ENCODE results near the gene BCAS3. TPM values are rescaled to one million over a fixed set of nuclear protein-coding genes. Genes with fewer than 3 reads are reported as not detected.
"Not testable (repeated sequence)": the region's sequence is repeated elsewhere in the genome, so short reads cannot be mapped to it uniquely, and the experiment has no call there.

The BCAS3 gene
- total RNA-seq, 1 experiment from 2014 or later = 11.4 TPM

GRCh38 chr17:61235001-61235826 lies 557.6 kb downstream of the BCAS3 start:
- H3K4me3 ChIP-seq (ENCODE audit: insufficient read depth, low read depth, low read length) = no peak overlapping the region
- H3K36me3 ChIP-seq (replicated peaks; ENCODE audit: control insufficient read depth, insufficient read depth, low read length) = no peaks in the 10 kb centered on the region
- no peak for DNase-seq
- no peaks in the 10 kb centered on the region for H3K27me3 ChIP-seq (ENCODE audit: control insufficient read depth, insufficient read depth, low read length)

GRCh38 chr17:61235827-61236197 lies 558.2 kb downstream of the BCAS3 start:
- DNase-seq = no peak
- Histone ChIP-seq H3K27me3 (ENCODE audit: control insufficient read depth, insufficient read depth, low read length) (no peaks in the 10 kb centered on the region), H3K36me3 (replicated peaks; ENCODE audit: control insufficient read depth, insufficient read depth, low read length) (no peaks in the 10 kb centered on the region), H3K4me3 (ENCODE audit: insufficient read depth, low read depth, low read length) (no peak overlapping the region)

GRCh38 chr17:61237275-61237674 lies 559.6 kb downstream of the BCAS3 start:
- Histone ChIP-seq H3K4me3 (ENCODE audit: insufficient read depth, low read depth, low read length) (no peak overlapping the region), H3K27me3 (ENCODE audit: control insufficient read depth, insufficient read depth, low read length) (no peaks in the 10 kb centered on the region), H3K36me3 (replicated peaks; ENCODE audit: control insufficient read depth, insufficient read depth, low read length) (no peaks in the 10 kb centered on the region)
- no peak for DNase-seq

- no peak for DNase-seq
Observed at GRCh38 chr17:61238455-61238933, 560.8 kb downstream of the BCAS3 start.

GRCh38 chr17:61239327-61239726 lies 561.7 kb downstream of the BCAS3 start:
- no peak overlapping the region for H3K4me3 ChIP-seq (ENCODE audit: insufficient read depth, low read depth, low read length)

More at GRCh38 chr17:61238455-61238933, 560.8 kb downstream of the BCAS3 start:
- H3K27me3 ChIP-seq (ENCODE audit: control insufficient read depth, insufficient read depth, low read length) = no peaks in the 10 kb centered on the region
- H3K36me3 ChIP-seq (replicated peaks; ENCODE audit: control insufficient read depth, insufficient read depth, low read length) = no peaks in the 10 kb centered on the region
- H3K4me3 ChIP-seq (ENCODE audit: insufficient read depth, low read depth, low read length) = no peak overlapping the region

GRCh38 chr17:61239953-61240352 lies 562.3 kb downstream of the BCAS3 start:
- no peaks in the 10 kb centered on the region for H3K27me3 ChIP-seq (ENCODE audit: control insufficient read depth, insufficient read depth, low read length)
- H3K36me3 ChIP-seq (replicated peaks; ENCODE audit: control insufficient read depth, insufficient read depth, low read length) = no peaks in the 10 kb centered on the region
- no peak overlapping the region for H3K4me3 ChIP-seq (ENCODE audit: insufficient read depth, low read depth, low read length)
- DNase-seq = no peak

More at GRCh38 chr17:61239327-61239726, 561.7 kb downstream of the BCAS3 start:
- Histone ChIP-seq H3K36me3 (replicated peaks; ENCODE audit: control insufficient read depth, insufficient read depth, low read length) (no peaks in the 10 kb centered on the region), H3K27me3 (ENCODE audit: control insufficient read depth, insufficient read depth, low read length) (no peaks in the 10 kb centered on the region)
- no peak for DNase-seq

- Histone ChIP-seq H3K36me3 (replicated peaks; ENCODE audit: control insufficient read depth, insufficient read depth, low read length) (no peaks in the 10 kb centered on the region), H3K27me3 (ENCODE audit: control insufficient read depth, insufficient read depth, low read length) (no peaks in the 10 kb centered on the region), H3K4me3 (ENCODE audit: insufficient read depth, low read depth, low read length) (no peak overlapping the region)
- DNase-seq = no peak
Observed at GRCh38 chr17:61240851-61241468, 563.3 kb downstream of the BCAS3 start.

GRCh38 chr17:61244988-61245387 lies 567.3 kb downstream of the BCAS3 start:
- not testable (repeated sequence) for H3K27me3 ChIP-seq (ENCODE audit: control insufficient read depth, insufficient read depth, low read length); DNase-seq; H3K36me3 ChIP-seq (replicated peaks; ENCODE audit: control insufficient read depth, insufficient read depth, low read length); H3K4me3 ChIP-seq (ENCODE audit: insufficient read depth, low read depth, low read length)

GRCh38 chr17:61245706-61246135 lies 568.1 kb downstream of the BCAS3 start:
- peak; percentile 42 for DNase-seq
- H3K36me3 ChIP-seq (replicated peaks; ENCODE audit: control insufficient read depth, insufficient read depth, low read length) = no peaks in the 10 kb centered on the region
- H3K4me3 ChIP-seq (ENCODE audit: insufficient read depth, low read depth, low read length) = no peak overlapping the region
- H3K27me3 ChIP-seq (ENCODE audit: control insufficient read depth, insufficient read depth, low read length) = no peaks in the 10 kb centered on the region

- no peak for DNase-seq
- no peak overlapping the region for H3K4me3 ChIP-seq (ENCODE audit: insufficient read depth, low read depth, low read length)
- no peaks in the 10 kb centered on the region for H3K36me3 ChIP-seq (replicated peaks; ENCODE audit: control insufficient read depth, insufficient read depth, low read length)
- H3K27me3 ChIP-seq (ENCODE audit: control insufficient read depth, insufficient read depth, low read length) = no peaks in the 10 kb centered on the region
Observed at GRCh38 chr17:61247439-61247838, 569.8 kb downstream of the BCAS3 start.

- no peak overlapping the region for H3K4me3 ChIP-seq (ENCODE audit: insufficient read depth, low read depth, low read length)
- no peaks in the 10 kb centered on the region for H3K36me3 ChIP-seq (replicated peaks; ENCODE audit: control insufficient read depth, insufficient read depth, low read length)
- no peak for DNase-seq
- no peaks in the 10 kb centered on the region for H3K27me3 ChIP-seq (ENCODE audit: control insufficient read depth, insufficient read depth, low read length)
Observed at GRCh38 chr17:61248399-61248798, 570.7 kb downstream of the BCAS3 start.

GRCh38 chr17:61249649-61250299 lies 572.1 kb downstream of the BCAS3 start:
- Histone ChIP-seq H3K4me3 (ENCODE audit: insufficient read depth, low read depth, low read length) (no peak overlapping the region), H3K27me3 (ENCODE audit: control insufficient read depth, insufficient read depth, low read length) (no peaks in the 10 kb centered on the region), H3K36me3 (replicated peaks; ENCODE audit: control insufficient read depth, insufficient read depth, low read length) (no peaks in the 10 kb centered on the region)
- DNase-seq = no peak

GRCh38 chr17:61250335-61250890 lies 572.8 kb downstream of the BCAS3 start:
- H3K4me3 ChIP-seq (ENCODE audit: insufficient read depth, low read depth, low read length) = no peak overlapping the region
- no peaks in the 10 kb centered on the region for H3K27me3 ChIP-seq (ENCODE audit: control insufficient read depth, insufficient read depth, low read length)
- no peaks in the 10 kb centered on the region for H3K36me3 ChIP-seq (replicated peaks; ENCODE audit: control insufficient read depth, insufficient read depth, low read length)
- DNase-seq = no peak

GRCh38 chr17:61251939-61252865 lies 574.6 kb downstream of the BCAS3 start:
- DNase-seq = no peak

More at GRCh38 chr17:61251939-61252865, 574.6 kb downstream of the BCAS3 start:
- Histone ChIP-seq H3K4me3 (ENCODE audit: insufficient read depth, low read depth, low read length) (no peak overlapping the region), H3K27me3 (ENCODE audit: control insufficient read depth, insufficient read depth, low read length) (no peaks in the 10 kb centered on the region), H3K36me3 (replicated peaks; ENCODE audit: control insufficient read depth, insufficient read depth, low read length) (no peaks in the 10 kb centered on the region)
